Measurements from ENCODE around the gene PCDHA10.

- no peak for TF ChIP-seq ESRRA (CRISPR knock-in tag; IDR thresholded peaks at IDR 0.05; ENCODE audit: borderline replicate concordance)
- TF ChIP-seq ETV6 (CRISPR knock-in tag; IDR thresholded peaks at IDR 0.05), result no peak
- TF ChIP-seq TEAD1 (CRISPR knock-in tag; IDR thresholded peaks at IDR 0.05), result no peak
- TF ChIP-seq E2F1 (CRISPR knock-in tag; IDR thresholded peaks at IDR 0.05), result no peak
- TF ChIP-seq, protein P1, sequence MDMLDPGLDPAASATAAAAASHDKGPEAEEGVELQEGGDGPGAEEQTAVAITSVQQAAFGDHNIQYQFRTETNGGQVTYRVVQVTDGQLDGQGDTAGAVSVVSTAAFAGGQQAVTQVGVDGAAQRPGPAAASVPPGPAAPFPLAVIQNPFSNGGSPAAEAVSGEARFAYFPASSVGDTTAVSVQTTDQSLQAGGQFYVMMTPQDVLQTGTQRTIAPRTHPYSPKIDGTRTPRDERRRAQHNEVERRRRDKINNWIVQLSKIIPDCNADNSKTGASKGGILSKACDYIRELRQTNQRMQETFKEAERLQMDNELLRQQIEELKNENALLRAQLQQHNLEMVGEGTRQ (CRISPR knock-in tag; IDR thresholded peaks at IDR 0.05), result no peak
- TF ChIP-seq CTCF (IDR thresholded peaks at IDR 0.05), result no peak
- no peak for TF ChIP-seq GABPB1 (CRISPR knock-in tag; IDR thresholded peaks at IDR 0.05)
- no peak for TF ChIP-seq ZNF423 (CRISPR knock-in tag; IDR thresholded peaks at IDR 0.05)
- TF ChIP-seq SMAD3 (CRISPR knock-in tag; IDR thresholded peaks at IDR 0.05; ENCODE audit: borderline replicate concordance), result no peak
- TF ChIP-seq, protein P2, sequence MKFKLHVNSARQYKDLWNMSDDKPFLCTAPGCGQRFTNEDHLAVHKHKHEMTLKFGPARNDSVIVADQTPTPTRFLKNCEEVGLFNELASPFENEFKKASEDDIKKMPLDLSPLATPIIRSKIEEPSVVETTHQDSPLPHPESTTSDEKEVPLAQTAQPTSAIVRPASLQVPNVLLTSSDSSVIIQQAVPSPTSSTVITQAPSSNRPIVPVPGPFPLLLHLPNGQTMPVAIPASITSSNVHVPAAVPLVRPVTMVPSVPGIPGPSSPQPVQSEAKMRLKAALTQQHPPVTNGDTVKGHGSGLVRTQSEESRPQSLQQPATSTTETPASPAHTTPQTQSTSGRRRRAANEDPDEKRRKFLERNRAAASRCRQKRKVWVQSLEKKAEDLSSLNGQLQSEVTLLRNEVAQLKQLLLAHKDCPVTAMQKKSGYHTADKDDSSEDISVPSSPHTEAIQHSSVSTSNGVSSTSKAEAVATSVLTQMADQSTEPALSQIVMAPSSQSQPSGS (CRISPR knock-in tag; IDR thresholded peaks at IDR 0.05; ENCODE audit: borderline replicate concordance, low read depth), result no peak
These were observed 7.0 kb downstream of the PCDHA10 start for GRCh38 chr5:140862441-140863295.

Measured in WTC11 (cell line).